Neural cell (in vitro differentiated cells): ENCODE results near the gene CIT. TPM values are rescaled to one million over a fixed set of nuclear protein-coding genes. Genes with fewer than 3 reads are reported as not detected.
A peak's percentile ranks its signal among the peaks of the same experiment; 100 is the strongest.

Source experiments
- H2AFZ ChIP-seq: fragments of 200-600, 300-800 bp; sonication (generic), shearing (Covaris generic); 2 replicates; pipeline ENCODE4 v1.6.0; 2014; ENCODE audit warnings: low read depth, mild to moderate bottlenecking, antibody characterized with exemption, low read length, moderate library complexity
- H3F3A ChIP-seq: fragments of 200-600 bp; shearing (Covaris generic); 2 replicates; pipeline ENCODE4 v1.6.1; 2016; ENCODE audit warnings: mild to moderate bottlenecking, moderate library complexity, mixed read lengths, antibody characterized with exemption, low read length; ENCODE audit not compliant: insufficient read depth, poor library complexity, severe bottlenecking
- H3K27ac ChIP-seq: fragments of 200-600, 300-800 bp; sonication (generic), shearing (Covaris generic); 2 replicates; pipeline ENCODE4 v1.5.1; 2014; ENCODE audit warnings: mild to moderate bottlenecking, low read length, moderate library complexity
- H3K27me3 ChIP-seq: fragments of 300-800, 200-600 bp; sonication (generic), shearing (Covaris generic); 2 replicates; pipeline ENCODE4 v1.6.0; 2014; ENCODE audit warnings: mild to moderate bottlenecking, low read depth, low read length, moderate library complexity; ENCODE audit not compliant: insufficient read depth
- H3K36me3 ChIP-seq: fragments of 300-800, 200-600 bp; sonication (generic), shearing (Covaris generic); 2 replicates; pipeline ENCODE4 v1.5.1; 2014; ENCODE audit warnings: mild to moderate bottlenecking, antibody characterized with exemption, low read length, moderate library complexity; ENCODE audit not compliant: insufficient read depth
- H3K4me2 ChIP-seq: fragments of 300-800, 200-600 bp; sonication (generic), shearing (Covaris generic); 2 replicates; pipeline ENCODE4 v1.6.0; 2014; ENCODE audit warnings: mild to moderate bottlenecking, low read length
- H3K4me3 ChIP-seq: fragments of 300-800, 200-600 bp; sonication (generic), shearing (Covaris generic); 2 replicates; pipeline ENCODE4 v1.5.1; 2014; ENCODE audit warnings: mild to moderate bottlenecking, low read length, moderate library complexity
- H3K79me2 ChIP-seq: fragments of 200-600 bp; shearing (Covaris generic); replicated peaks from 2 replicates; pipeline ENCODE4 v1.6.0; 2014; ENCODE audit warnings: mild to moderate bottlenecking, low read length, moderate library complexity; ENCODE audit not compliant: insufficient read depth
- H3K9ac ChIP-seq: fragments of 300-800, 200-600 bp; sonication (generic), shearing (Covaris generic); 2 replicates; pipeline ENCODE4 v1.6.1; 2016; ENCODE audit warnings: mild to moderate bottlenecking, low read length, mixed read lengths
- H3K9me2 ChIP-seq: fragments of 200-600 bp; shearing (Covaris generic); 2 replicates; pipeline ENCODE4 v1.6.1; 2016; ENCODE audit warnings: mild to moderate bottlenecking, low read length, mixed read lengths; ENCODE audit not compliant: insufficient read depth
- H3K9me3 ChIP-seq: fragments of 200-600, 300-800 bp; sonication (generic), shearing (Covaris generic); 2 replicates; pipeline ENCODE4 v1.6.1; 2016; ENCODE audit warnings: mild to moderate bottlenecking, mixed run types, low read length, moderate library complexity, mixed read lengths
- H4K20me1 ChIP-seq: fragments of 200-600 bp; shearing (Covaris generic); 2 replicates; pipeline ENCODE4 v1.6.1; 2016; ENCODE audit warnings: mild to moderate bottlenecking, mixed run types; ENCODE audit not compliant: insufficient read depth
- EZH2 ChIP-seq: fragments of 200-600, 300-800 bp; shearing (Covaris generic), sonication (generic); IDR thresholded peaks from 2 replicates; pipeline ENCODE4 v1.6.1; 2014; ENCODE audit warnings: antibody characterized with exemption, low read length, borderline replicate concordance, mild to moderate bottlenecking; ENCODE audit not compliant: insufficient read depth, poor library complexity, severe bottlenecking
- MXI1 ChIP-seq: fragments of 450-650 bp; conservative IDR thresholded peaks from 2 replicates; pipeline ENCODE4 v1.6.1; 2014; ENCODE audit warnings: antibody characterized with exemption, mild to moderate bottlenecking; ENCODE audit not compliant: poor library complexity, severe bottlenecking
- POLR2AphosphoS5 ChIP-seq: IDR thresholded peaks from 2 replicates; pipeline ENCODE4 v1.6.1; 2012
- RAD21 ChIP-seq: fragments of 450-650 bp; conservative IDR thresholded peaks from 2 replicates; pipeline ENCODE4 v1.6.1; 2014; ENCODE audit warnings: antibody characterized with exemption, mild to moderate bottlenecking, moderate library complexity
- SMC3 ChIP-seq: fragments of 450-650 bp; conservative IDR thresholded peaks from 2 replicates; pipeline ENCODE4 v1.6.1; 2014; ENCODE audit warnings: antibody characterized with exemption, mild to moderate bottlenecking, moderate library complexity; ENCODE audit not compliant: poor library complexity
- TAF1 ChIP-seq: IDR thresholded peaks from 2 replicates; pipeline ENCODE4 v1.6.1; 2012; ENCODE audit warnings: low read depth
- polyA plus RNA-seq: library from polyadenylated mRNA; depleted of rRNA; stranded (reverse); fragments of >200 nt; gene quantifications from 2 replicates; pipeline ENCODE4 v1.2.3, GENCODE V29; 2014
- TF ChIP-seq, protein P1 (sequence below): fragments of 450-650 bp; IDR thresholded peaks from 2 replicates; pipeline ENCODE4 v1.5.1; 2014; ENCODE audit warnings: antibody characterized with exemption, mild to moderate bottlenecking, moderate library complexity; ENCODE audit not compliant: poor library complexity, severe bottlenecking
- TF ChIP-seq, protein P2 (sequence below): IDR thresholded peaks from 2 replicates; pipeline ENCODE4 v1.6.1; 2012; ENCODE audit warnings: borderline replicate concordance

Gene CIT
- polyA plus RNA-seq, 1 donor from 2014 or later = 3.3 TPM

DNA sequence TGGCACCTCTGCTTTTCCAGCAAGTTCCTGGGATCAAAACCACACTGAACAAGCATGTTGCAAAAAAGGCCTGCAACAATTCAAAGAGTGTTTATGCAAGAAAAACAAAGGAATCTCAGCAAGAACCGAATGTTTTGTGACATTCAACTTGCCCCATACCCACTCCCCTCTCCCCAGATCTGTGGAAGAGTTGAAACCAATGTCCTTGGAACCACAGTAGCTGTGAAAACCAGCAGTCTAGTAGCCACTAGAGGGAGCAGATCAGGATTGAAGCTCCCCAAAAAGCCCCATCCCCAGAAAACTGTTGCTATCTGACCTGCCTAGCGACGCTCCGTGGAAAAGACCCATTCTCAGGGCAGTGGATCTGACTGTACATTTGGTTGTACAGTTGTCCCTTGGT is 182.1 kb downstream of the CIT start:
- H3K27me3 ChIP-seq = no peaks in the 10 kb centered on the region
- no peak overlapping the region for H2AFZ ChIP-seq
- H3K79me2 ChIP-seq = no peaks in the 10 kb centered on the region
- no peaks in the 10 kb centered on the region for H3K36me3 ChIP-seq
- H3F3A ChIP-seq = no peaks in the 10 kb centered on the region
- H3K4me3 ChIP-seq = no peak overlapping the region
- no peak overlapping the region for H3K4me2 ChIP-seq
- H4K20me1 ChIP-seq = no peaks in the 10 kb centered on the region
- H3K9me2 ChIP-seq = no peaks in the 10 kb centered on the region
- H3K27ac ChIP-seq = no peak overlapping the region
- peak; percentile 29 for TF ChIP-seq RAD21
- TF ChIP-seq EZH2 = no peak
- TF ChIP-seq, protein P1, sequence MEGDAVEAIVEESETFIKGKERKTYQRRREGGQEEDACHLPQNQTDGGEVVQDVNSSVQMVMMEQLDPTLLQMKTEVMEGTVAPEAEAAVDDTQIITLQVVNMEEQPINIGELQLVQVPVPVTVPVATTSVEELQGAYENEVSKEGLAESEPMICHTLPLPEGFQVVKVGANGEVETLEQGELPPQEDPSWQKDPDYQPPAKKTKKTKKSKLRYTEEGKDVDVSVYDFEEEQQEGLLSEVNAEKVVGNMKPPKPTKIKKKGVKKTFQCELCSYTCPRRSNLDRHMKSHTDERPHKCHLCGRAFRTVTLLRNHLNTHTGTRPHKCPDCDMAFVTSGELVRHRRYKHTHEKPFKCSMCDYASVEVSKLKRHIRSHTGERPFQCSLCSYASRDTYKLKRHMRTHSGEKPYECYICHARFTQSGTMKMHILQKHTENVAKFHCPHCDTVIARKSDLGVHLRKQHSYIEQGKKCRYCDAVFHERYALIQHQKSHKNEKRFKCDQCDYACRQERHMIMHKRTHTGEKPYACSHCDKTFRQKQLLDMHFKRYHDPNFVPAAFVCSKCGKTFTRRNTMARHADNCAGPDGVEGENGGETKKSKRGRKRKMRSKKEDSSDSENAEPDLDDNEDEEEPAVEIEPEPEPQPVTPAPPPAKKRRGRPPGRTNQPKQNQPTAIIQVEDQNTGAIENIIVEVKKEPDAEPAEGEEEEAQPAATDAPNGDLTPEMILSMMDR = peak; percentile 53
- no peak for TF ChIP-seq MXI1
- TF ChIP-seq SMC3 = peak; percentile 61
- H3K9me3 ChIP-seq = no peaks in the 10 kb centered on the region
- H3K9ac ChIP-seq = no peak overlapping the region

DNA sequence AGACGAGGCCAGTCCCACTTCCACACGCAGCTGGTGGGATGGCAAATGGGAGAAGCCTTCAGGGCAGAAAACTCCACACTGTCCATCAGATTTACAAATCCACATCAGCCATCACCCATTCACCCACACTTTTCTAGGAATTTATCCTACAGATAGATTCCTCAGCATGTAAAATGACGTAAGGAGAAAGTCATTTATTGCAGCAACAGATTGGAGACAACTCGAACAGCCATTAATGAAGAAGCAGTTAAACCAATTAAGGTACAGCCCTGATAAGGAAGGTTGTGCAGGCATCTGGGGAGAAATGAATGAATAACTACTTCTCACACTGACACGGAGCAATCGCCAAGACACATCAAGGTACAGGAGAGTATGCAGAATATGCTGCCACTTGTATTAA is 183.0 kb downstream of the CIT start:
- no peaks in the 10 kb centered on the region for H3K79me2 ChIP-seq
- H2AFZ ChIP-seq = no peak overlapping the region
- no peak overlapping the region for H3K9ac ChIP-seq
- no peaks in the 10 kb centered on the region for H3F3A ChIP-seq
- no peaks in the 10 kb centered on the region for H3K9me3 ChIP-seq
- H3K36me3 ChIP-seq = no peaks in the 10 kb centered on the region
- no peak overlapping the region for H3K4me2 ChIP-seq
- no peaks in the 10 kb centered on the region for H4K20me1 ChIP-seq
- no peak overlapping the region for H3K27ac ChIP-seq
- no peaks in the 10 kb centered on the region for H3K27me3 ChIP-seq
- no peaks in the 10 kb centered on the region for H3K9me2 ChIP-seq
- no peak for TF ChIP-seq RAD21
- no peak overlapping the region for H3K4me3 ChIP-seq

DNA sequence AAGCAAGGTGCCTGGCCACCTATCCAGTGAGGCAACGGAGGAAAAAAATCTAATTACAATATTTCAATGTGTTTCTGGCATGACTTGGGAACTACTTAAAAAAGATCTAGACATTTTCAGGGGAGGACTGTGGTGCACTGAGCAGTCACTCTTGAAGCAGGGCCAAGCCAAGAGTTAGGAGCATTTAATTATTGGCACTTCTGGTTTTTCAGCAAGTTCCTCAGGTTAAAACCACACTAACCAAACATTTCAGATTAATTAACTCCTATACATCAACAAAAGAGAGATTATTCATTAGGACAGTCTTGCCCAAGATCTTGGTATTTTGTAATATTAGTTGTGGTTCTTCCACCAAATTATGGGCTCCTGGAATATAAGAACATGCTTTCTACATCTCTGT is 183.6 kb downstream of the CIT start:
- Histone ChIP-seq H3K9ac (no peak overlapping the region), H3K27ac (no peak overlapping the region), H4K20me1 (no peaks in the 10 kb centered on the region), H3K4me2 (no peak overlapping the region), H3F3A (no peaks in the 10 kb centered on the region), H3K79me2 (no peaks in the 10 kb centered on the region), H3K9me3 (no peaks in the 10 kb centered on the region), H2AFZ (no peak overlapping the region), H3K9me2 (no peaks in the 10 kb centered on the region), H3K36me3 (no peaks in the 10 kb centered on the region), H3K27me3 (no peaks in the 10 kb centered on the region), H3K4me3 (no peak overlapping the region)
- no peak for TF ChIP-seq RAD21
- TF ChIP-seq POLR2AphosphoS5 = no peak
- TF ChIP-seq TAF1 = no peak
- TF ChIP-seq, protein P1 = no peak
- no peak for TF ChIP-seq SMC3
- TF ChIP-seq MXI1 = no peak
- TF ChIP-seq, protein P2, sequence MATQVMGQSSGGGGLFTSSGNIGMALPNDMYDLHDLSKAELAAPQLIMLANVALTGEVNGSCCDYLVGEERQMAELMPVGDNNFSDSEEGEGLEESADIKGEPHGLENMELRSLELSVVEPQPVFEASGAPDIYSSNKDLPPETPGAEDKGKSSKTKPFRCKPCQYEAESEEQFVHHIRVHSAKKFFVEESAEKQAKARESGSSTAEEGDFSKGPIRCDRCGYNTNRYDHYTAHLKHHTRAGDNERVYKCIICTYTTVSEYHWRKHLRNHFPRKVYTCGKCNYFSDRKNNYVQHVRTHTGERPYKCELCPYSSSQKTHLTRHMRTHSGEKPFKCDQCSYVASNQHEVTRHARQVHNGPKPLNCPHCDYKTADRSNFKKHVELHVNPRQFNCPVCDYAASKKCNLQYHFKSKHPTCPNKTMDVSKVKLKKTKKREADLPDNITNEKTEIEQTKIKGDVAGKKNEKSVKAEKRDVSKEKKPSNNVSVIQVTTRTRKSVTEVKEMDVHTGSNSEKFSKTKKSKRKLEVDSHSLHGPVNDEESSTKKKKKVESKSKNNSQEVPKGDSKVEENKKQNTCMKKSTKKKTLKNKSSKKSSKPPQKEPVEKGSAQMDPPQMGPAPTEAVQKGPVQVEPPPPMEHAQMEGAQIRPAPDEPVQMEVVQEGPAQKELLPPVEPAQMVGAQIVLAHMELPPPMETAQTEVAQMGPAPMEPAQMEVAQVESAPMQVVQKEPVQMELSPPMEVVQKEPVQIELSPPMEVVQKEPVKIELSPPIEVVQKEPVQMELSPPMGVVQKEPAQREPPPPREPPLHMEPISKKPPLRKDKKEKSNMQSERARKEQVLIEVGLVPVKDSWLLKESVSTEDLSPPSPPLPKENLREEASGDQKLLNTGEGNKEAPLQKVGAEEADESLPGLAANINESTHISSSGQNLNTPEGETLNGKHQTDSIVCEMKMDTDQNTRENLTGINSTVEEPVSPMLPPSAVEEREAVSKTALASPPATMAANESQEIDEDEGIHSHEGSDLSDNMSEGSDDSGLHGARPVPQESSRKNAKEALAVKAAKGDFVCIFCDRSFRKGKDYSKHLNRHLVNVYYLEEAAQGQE = no peak
- TF ChIP-seq EZH2 = no peak
